Mammary epithelial cell (primary cell): ENCODE data around the gene MLLT10.

Experiments
- EZH2 ChIP-seq: IDR thresholded peaks from 2 replicates; pipeline ENCODE4 v1.6.1; 2012; ENCODE audit warnings: low read length, inconsistent platforms, borderline replicate concordance
- TF ChIP-seq, protein P1 (sequence below), 2 donors: IDR thresholded peaks in 1 of 2; conservative IDR thresholded peaks in 1 of 2; 2 replicates each; pipeline ENCODE4 v1.5.1; 2011 to 2012; ENCODE audit warnings: inconsistent platforms in 2 of 2, low read length in 2 of 2, mild to moderate bottlenecking in 2 of 2, control low read depth in 1 of 2, low read depth in 1 of 2; ENCODE audit not compliant: insufficient read depth in 1 of 2; ENCODE audit errors: extremely low read depth in 1 of 2

DNA sequence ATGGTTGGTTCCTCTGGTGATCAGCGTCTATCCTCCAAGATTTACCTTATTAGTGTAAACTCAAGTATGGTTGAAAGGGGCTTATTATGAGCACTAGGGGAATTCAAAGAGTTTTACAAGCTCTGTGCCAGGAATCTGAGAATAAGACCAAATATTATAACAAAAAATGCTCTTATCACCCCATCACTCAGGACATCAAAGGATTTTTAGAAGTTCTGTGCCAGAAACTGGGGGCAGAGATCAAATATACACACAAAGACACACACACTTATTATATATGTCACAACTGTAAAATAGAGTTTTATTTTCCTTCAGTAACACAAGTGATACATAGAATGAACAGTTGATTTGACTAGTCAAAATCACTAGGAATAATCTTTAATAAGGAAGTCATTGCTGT lies 89.3 kb downstream of the MLLT10 start:
- TF ChIP-seq, protein P1, sequence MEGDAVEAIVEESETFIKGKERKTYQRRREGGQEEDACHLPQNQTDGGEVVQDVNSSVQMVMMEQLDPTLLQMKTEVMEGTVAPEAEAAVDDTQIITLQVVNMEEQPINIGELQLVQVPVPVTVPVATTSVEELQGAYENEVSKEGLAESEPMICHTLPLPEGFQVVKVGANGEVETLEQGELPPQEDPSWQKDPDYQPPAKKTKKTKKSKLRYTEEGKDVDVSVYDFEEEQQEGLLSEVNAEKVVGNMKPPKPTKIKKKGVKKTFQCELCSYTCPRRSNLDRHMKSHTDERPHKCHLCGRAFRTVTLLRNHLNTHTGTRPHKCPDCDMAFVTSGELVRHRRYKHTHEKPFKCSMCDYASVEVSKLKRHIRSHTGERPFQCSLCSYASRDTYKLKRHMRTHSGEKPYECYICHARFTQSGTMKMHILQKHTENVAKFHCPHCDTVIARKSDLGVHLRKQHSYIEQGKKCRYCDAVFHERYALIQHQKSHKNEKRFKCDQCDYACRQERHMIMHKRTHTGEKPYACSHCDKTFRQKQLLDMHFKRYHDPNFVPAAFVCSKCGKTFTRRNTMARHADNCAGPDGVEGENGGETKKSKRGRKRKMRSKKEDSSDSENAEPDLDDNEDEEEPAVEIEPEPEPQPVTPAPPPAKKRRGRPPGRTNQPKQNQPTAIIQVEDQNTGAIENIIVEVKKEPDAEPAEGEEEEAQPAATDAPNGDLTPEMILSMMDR (conservative IDR thresholded peaks at IDR 0.05 in 1 of 2, IDR thresholded peaks at IDR 0.05 in 1 of 2; ENCODE audit: extremely low read depth in 1 of 2, insufficient read depth in 1 of 2, low read depth in 1 of 2, low read length in 2 of 2), result no peak
- TF ChIP-seq EZH2, result no peak
